Measurements from ENCODE around the gene MADD.

The MADD gene

DNA sequence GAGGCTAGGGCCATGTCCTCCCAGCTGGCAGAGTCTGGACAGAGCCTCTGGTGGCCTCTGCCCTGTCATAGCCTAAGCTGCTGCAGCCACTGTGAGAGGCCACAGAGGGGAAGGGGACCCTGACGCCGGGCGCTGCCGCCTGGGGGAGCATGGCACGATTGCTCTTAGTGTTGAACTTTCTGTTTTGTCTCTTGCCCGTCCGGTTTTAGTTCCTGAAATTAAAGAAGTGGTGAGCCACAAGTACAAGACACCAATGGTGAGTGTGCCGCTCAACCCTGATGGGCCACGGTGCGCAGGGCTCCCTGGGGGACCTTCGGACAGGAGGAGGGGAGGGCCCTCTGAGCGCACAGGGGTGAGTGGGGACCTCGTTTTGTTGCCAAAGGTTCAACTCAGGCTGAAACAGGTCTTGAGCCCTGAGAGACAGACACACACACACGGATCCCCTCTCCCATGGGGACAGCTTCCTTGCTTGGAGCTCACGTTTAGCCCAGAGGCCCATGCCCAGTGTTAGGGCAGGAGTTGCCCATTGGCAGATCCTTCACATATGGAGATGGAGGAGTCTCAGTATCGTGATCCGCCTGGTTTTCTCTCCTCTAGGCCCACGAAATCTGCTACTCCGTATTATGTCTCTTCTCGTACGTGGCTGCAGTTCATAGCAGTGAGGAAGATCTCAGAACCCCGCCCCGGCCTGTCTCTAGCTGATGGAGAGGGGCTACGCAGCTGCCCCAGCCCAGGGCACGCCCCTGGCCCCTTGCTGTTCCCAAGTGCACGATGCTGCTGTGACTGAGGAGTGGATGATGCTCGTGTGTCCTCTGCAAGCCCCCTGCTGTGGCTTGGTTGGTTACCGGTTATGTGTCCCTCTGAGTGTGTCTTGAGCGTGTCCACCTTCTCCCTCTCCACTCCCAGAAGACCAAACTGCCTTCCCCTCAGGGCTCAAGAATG lies 58.8 kb downstream of the MADD start:
- no peak for DNase-seq (ENCODE audit: low read depth)
- no peak overlapping the region for H3K4me3 ChIP-seq (ENCODE audit: control insufficient read depth, low read depth, low read length)
- TF ChIP-seq, protein P1, sequence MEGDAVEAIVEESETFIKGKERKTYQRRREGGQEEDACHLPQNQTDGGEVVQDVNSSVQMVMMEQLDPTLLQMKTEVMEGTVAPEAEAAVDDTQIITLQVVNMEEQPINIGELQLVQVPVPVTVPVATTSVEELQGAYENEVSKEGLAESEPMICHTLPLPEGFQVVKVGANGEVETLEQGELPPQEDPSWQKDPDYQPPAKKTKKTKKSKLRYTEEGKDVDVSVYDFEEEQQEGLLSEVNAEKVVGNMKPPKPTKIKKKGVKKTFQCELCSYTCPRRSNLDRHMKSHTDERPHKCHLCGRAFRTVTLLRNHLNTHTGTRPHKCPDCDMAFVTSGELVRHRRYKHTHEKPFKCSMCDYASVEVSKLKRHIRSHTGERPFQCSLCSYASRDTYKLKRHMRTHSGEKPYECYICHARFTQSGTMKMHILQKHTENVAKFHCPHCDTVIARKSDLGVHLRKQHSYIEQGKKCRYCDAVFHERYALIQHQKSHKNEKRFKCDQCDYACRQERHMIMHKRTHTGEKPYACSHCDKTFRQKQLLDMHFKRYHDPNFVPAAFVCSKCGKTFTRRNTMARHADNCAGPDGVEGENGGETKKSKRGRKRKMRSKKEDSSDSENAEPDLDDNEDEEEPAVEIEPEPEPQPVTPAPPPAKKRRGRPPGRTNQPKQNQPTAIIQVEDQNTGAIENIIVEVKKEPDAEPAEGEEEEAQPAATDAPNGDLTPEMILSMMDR (IDR thresholded peaks at IDR 0.05; ENCODE audit: control insufficient read depth, insufficient read depth, low read depth, low read length, missing control alignments): no peak

DNA sequence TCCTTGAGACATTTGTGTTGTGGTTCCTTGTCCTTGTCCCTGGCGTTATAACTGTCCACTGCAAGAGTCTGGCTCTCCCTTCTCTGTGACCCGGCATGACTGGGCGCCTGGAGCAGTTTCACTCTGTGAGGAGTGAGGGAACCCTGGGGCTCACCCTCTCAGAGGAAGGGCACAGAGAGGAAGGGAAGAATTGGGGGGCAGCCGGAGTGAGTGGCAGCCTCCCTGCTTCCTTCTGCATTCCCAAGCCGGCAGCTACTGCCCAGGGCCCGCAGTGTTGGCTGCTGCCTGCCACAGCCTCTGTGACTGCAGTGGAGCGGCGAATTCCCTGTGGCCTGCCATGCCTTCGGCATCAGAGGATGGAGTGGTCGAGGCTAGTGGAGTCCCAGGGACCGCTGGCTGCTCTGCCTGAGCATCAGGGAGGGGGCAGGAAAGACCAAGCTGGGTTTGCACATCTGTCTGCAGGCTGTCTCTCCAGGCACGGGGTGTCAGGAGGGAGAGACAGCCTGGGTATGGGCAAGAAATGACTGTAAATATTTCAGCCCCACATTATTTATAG lies 59.6 kb downstream of the MADD start:
- TF ChIP-seq, protein P1 (IDR thresholded peaks at IDR 0.05; ENCODE audit: control insufficient read depth, insufficient read depth, low read depth, low read length, missing control alignments): no peak
- no peak overlapping the region for H3K4me3 ChIP-seq (ENCODE audit: control insufficient read depth, low read depth, low read length)
- DNase-seq (ENCODE audit: low read depth): no peak

DNA sequence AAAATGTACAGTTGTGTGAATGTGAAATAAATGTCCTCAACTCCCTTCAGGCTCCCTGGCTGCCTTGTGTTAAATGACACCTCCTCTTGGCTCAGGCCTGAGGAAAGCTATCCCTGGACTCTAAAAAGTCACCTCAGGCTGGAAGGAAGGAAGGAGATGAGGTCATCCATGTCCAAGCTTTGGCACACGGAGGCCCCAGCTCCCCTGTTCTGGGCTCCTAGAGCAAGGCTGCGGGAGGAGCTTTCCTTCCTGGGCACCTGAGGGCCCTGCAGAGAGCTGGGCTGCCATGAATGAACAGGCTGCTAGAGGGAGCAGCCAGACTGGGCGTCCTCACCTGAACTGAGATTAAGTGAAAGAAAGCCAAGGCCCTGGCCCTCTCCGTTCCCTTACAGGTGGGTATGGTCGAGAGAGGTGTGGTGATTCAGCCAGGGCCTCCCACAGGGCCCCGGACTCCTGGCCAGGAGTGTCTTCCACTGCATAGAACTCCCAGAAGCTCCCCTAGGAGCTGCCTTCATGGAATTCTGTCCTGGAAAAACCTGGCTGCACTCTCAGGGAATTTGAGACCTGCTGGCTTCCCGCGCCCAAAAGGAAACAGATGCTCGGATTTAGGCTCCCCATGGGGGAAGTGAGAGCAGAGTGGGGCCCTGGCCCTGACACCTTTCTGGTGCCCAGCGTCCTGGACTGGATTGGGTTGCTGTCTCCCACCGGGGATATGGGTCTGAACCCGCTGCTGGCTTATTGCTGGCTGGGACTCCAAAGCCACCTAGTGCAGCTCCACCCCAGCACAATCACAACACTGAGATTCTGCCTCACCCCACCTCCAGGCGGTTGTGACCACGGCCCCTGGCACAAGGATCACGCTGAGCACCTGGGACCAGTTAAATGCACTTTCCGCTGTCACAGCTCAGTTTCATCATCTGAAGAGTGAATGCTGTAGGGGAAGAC lies 60.3 kb downstream of the MADD start:
- no peak overlapping the region for H3K4me3 ChIP-seq (ENCODE audit: control insufficient read depth, low read depth, low read length)
- TF ChIP-seq, protein P1 (IDR thresholded peaks at IDR 0.05; ENCODE audit: control insufficient read depth, insufficient read depth, low read depth, low read length, missing control alignments): no peak
- no peak for DNase-seq (ENCODE audit: low read depth)

DNA sequence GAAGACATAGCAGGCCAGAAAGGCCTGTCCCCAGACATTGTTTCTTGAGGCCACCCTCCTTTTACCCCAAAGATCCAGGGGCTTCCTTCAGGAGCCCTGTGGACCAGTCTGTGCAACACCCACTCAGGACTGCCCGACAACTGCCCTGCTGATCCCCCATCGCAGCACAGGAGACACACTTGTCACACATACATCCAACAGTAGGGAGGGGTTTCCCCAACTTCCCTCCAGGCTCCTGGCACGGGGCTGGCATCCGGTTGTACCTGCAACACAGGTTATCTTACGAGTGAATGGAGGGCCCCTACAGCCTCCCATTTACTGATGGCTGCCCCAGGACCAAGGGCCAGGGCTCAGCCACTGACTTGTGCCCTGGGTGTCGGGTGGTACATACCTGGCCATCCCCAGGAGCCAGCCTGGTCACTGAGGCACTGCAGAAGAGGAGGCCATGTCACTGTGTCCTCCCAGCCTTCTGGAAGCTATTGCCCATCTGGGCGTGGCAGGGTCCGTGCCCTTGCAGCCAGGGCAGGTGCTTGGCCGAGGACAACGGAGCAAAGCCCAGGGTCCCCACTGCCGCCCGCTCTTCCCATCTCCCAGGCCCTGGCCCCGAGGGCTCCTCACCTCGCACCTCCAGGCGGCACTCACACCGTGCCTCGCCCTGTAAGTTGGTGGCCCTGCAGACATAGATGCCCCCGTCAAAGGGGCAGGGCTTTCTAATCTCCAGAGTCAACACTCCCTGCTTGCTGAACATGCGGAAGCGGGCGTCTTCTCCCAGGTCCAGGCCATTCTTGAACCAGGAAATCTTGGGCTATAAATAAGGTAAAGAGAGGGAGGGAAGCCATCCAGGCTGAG lies 61.7 kb downstream of the MADD start:
- H3K4me3 ChIP-seq (ENCODE audit: control insufficient read depth, low read depth, low read length): no peak overlapping the region
- DNase-seq (ENCODE audit: low read depth): no peak
- TF ChIP-seq, protein P1 (IDR thresholded peaks at IDR 0.05; ENCODE audit: control insufficient read depth, insufficient read depth, low read depth, low read length, missing control alignments): no peak

DNA sequence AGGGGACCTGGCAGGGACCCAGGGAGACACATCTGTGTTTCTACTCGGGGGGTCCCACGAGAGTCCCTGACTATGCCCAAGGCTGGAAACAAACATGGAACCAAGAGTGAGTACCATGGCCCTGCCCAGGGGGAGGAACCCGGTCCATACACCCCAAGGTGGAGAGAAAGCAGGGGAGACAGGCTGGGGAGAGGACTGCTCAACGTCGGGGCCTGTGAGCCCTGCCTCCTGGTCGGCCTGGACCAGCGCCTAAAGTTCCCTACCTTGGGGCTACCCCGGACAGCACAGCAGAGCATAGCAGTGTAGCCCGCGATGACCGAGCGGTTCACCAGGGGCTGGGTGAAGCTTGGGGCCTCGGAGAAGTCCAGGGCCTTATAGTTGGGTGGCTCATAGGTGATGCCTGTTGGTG lies 62.4 kb downstream of the MADD start:
- H3K4me3 ChIP-seq (ENCODE audit: control insufficient read depth, low read depth, low read length): no peak overlapping the region
- TF ChIP-seq, protein P1 (IDR thresholded peaks at IDR 0.05; ENCODE audit: control insufficient read depth, insufficient read depth, low read depth, low read length, missing control alignments): no peak
- DNase-seq (ENCODE audit: low read depth): no peak
